HG02623 (cell line): ENCODE data around the gene CAPN9.
"Not testable (repeated sequence)": the region's sequence is repeated elsewhere in the genome, so short reads cannot be mapped to it uniquely, and the experiment has no call there.

Experiments
- ATAC-seq: cut with Tn5 transposase; IDR thresholded peaks from one replicate; pipeline ENCODE4 v1.9.1; 2021; ENCODE audit warnings: moderate library complexity; ENCODE audit not compliant: unreplicated experiment

The CAPN9 gene, protein sequence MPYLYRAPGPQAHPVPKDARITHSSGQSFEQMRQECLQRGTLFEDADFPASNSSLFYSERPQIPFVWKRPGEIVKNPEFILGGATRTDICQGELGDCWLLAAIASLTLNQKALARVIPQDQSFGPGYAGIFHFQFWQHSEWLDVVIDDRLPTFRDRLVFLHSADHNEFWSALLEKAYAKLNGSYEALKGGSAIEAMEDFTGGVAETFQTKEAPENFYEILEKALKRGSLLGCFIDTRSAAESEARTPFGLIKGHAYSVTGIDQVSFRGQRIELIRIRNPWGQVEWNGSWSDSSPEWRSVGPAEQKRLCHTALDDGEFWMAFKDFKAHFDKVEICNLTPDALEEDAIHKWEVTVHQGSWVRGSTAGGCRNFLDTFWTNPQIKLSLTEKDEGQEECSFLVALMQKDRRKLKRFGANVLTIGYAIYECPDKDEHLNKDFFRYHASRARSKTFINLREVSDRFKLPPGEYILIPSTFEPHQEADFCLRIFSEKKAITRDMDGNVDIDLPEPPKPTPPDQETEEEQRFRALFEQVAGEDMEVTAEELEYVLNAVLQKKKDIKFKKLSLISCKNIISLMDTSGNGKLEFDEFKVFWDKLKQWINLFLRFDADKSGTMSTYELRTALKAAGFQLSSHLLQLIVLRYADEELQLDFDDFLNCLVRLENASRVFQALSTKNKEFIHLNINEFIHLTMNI

GRCh38 chr1:230747127-230747730 lies at the start of gene CAPN9:
Gene CAPN9 (plus strand): TSS chr1:230747388. CDS start chr1:230747497, 109 bp downstream.
- ATAC-seq = no peak

DNA sequence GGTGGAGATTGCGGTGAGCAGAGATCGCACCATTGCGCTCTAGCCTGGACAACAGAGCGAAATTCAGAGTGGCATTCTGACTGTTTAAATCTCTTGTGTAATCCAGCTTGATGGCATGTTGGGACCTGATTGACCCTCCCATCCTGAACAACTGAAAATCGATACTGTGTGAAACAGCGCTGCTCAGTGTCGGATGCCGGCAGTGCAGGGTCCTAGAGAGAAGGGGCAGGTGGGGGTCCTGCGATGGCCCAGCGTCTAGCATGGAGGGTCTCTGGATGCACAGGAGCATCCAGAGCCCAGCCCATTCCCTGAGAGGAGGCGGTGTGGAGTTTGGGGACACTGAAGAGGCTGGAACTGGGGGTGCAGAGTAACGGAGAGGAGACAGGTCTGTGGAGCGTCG lies 49.1 kb upstream of the CAPN9 start:
- no peak for ATAC-seq

- ATAC-seq = not testable (repeated sequence)
Observed at GRCh38 chr1:230698964-230699363, 48.2 kb upstream of the CAPN9 start.

DNA sequence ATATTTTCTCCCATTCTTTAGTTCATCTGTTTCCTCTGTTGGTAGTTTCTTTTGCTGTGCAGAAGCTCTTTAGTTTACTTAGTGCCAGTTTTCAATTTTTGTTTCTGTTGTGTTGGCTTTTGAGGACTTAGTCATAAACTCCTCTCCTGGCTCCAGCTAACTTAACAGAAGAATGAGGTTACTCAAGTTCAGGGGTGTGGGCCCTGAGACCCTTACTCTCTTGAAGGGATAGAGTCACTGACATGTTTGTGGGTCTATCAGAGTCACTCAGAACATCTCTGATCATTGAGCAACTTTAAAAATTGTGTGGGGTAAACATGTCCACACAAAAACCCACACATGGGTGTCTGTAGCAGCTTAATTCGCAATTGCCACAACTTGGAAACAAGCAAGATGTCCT lies 47.5 kb upstream of the CAPN9 start:
- ATAC-seq = no peak

- ATAC-seq = no peak
Observed at GRCh38 chr1:230700132-230700531, 47.1 kb upstream of the CAPN9 start.

DNA sequence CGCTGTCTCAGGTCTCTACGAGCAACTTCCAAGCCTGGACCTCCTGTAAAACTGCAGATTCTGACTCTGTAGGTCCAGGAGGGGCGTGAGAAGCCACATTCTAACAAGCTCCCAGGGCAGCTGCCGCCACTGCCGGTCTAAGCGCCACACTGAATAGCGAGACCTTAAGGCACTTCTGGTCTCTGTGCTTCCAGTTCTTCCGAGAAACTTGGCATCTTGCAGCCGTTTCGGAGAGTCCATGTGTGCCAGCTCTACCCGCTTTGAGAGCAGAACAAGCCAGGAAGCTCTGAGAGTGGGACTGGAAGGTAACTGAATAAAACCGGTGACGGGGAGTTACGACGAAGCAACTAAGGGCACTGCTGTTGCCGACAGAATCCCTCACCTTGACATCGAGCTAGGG lies 45.8 kb upstream of the CAPN9 start:
- ATAC-seq = no peak

DNA sequence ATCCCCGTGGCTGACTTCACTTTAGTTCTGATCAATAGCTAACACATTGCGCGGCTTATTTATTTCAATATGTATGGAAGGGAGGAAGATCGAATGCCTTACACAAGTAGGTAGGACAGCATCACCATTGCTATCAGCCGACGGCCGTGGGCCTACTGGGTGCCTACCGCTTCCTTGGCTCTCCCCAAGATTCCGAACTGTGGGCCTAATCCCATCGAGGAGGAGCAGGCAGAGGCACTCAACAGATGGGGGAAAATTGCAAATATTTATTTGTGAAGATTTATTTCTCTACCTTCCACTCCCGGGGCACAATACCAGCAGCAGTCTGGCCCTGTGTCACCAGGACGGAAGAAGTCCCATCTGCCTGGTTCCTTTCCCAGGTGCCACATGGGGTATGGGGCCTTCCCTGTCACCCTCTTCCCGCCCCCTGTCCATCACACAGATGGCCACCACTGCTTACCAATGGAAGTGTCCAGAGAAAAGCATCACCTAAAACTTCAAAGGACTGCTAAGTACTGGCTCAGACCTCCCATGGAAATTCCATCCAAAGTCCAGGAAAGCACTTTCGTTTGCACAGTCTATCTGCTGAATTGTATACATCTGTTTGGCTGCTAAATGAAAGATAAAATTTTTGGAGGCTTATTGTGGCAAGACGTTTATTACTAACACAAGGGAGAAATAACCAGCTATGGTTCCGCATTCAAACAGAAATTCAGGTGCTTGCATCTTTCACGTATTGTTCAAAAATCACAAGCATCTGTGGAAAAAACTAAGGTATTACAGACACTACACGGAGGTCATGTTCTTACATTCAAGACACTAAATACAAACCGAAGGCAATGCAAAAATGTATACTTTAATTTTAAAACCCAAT lies 45.1 kb upstream of the CAPN9 start:
- ATAC-seq = no peak

DNA sequence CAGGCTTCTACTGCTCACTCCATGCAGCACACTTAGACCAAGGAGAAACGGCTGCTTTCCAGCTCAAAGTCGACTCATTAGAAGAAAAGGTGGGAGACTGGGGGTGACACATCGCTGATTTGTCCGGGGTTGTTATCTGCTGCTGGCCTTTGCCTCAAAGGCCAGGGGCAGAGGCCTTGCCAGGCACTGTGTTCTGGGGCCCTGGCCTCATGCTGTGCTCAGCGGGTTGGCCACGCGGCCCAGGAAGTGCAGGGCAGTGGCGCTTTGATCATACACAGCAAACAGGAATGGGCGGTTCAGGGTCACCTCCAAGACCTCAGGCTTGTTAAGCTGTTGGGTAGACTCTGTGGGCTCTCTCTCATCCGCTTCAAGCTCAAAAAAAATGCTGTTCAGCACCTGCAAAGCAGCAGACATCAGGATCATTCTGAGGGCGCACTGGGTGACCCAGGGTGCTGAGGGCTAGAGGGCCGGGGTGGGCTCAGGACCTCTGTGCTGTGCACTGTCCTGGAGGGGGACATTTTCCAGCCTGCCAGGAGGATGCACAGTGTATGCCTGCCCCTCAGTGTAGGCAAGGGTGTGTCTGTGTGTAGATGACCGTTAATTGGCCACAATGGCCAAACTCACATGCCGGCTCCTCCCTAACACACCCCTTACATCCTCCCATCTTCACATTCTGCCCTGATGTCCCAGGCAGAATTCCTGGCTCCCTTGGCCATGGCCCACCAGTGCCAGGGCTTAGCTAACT lies 44.1 kb upstream of the CAPN9 start:
- no peak for ATAC-seq

GRCh38 chr1:230703679-230704385 lies 43.4 kb upstream of the CAPN9 start:
- no peak for ATAC-seq

GRCh38 chr1:230704830-230705229 lies 42.4 kb upstream of the CAPN9 start:
- ATAC-seq = no peak

- no peak for ATAC-seq
Observed at GRCh38 chr1:230705289-230706019, 41.7 kb upstream of the CAPN9 start.

- ATAC-seq = no peak
Observed at GRCh38 chr1:230706020-230706699, 41.0 kb upstream of the CAPN9 start.

DNA sequence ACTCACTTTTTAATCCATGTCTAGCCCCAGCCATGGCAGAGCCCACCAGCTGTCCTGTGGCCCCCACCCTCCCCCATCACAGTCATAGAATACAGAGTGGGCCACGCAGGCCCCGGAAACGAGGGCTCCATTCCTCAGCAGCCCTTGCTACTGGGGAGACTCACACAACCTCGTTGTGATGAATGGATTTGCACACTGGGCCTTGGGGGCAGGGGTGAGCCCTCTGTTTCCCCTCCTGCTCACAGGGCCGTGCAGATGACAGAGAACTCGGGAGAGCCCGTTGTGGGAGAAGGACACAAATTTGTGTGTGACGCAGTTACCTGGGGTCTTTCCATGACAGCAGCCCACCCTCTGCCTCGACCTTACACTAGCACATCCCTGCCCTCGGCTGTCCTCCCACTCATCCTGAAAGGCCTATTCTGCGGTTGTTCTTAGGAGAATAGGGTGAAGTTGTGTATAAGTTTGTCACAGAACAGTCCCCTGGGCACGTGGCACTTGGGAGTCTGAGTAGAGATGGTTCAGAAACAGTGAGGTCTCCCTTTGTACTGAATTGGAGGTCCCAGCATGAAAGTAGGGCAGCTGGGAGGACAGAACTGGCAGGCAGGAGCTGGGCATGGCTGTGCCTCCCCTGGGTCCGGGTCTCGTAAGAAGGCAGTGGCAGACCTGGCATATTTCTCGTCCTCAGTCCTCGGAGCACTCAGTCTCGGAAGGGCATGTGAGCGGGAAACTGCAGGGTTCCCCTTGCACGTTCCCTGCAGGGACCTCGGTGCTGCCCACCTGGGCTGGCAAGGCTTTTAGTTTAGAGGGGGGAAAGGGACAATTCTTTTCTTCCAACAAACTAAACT lies 40.1 kb upstream of the CAPN9 start:
- ATAC-seq = no peak

DNA sequence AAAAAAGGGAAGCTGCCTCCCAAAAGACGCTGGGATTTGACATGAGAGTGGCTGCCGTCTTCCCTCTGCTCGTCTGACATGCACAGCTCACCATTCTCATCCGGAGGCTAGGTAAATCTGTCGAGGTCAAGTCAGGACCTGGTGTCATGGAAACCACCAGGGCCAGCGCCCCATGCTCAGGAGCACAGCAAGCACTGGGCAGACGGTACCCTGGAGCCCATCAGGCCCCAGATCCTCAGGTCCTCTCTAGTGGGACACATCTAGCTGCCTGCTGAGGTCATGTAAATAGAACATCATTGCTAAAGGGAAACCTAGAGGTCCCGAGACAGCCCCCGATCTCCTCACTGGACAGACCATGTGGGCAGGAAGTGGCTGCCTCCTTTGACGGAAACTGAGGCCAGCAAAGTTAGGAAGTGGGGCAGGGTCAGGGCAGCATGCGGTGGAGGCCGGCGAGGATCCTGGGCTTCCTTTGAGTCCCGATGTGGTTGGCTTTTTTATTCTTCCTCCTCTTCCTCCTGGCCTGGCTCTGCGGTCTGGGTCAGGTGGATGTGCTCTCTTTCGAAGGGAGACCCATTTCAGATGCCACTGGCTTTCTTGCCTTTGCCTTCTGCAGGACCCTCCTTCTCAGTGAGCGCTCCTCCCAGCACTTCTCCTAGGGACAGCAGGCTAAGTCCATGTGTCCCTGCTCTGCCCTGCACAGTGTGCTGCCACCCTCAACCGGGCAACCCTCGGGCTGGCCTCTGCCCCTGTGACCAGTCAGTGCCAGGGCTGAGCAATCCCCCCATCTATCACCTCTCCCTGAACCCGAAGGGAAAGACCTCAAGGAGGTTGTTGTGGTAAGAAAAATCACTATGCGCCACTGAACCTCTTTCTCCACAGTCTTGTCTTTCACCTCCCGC lies 39.2 kb upstream of the CAPN9 start:
- no peak for ATAC-seq

- ATAC-seq = no peak
Observed at GRCh38 chr1:230708631-230709580, 38.3 kb upstream of the CAPN9 start.
